Body of pancreas (tissue), 4 donors: Measurements from ENCODE around the gene IFNL1. TPM values are rescaled to one million over a fixed set of nuclear protein-coding genes. Genes with fewer than 3 reads are reported as not detected.

Experiments used
- ATAC-seq: fragments of 150-250 bp; one replicate; pipeline ENCODE4 v1.9.1; 2016
- DNase-seq, 4 donors: peaks; one replicate each; pipeline ENCODE4 v3.0.0-alpha.2; 2019
- H3K27ac ChIP-seq, 4 donors: fragments of 200-600 bp; sonication (generic); 1 replicate in 3 of 4; 2 replicates in 1 of 4; pipeline versions ENCODE4 v1.5.1 to v1.6.1; 2016 to 2019; ENCODE audit warnings: mild to moderate bottlenecking in 1 of 4, mixed read lengths in 1 of 4, moderate library complexity in 1 of 4
- H3K27me3 ChIP-seq, 2 donors: fragments of 200-600 bp; sonication (generic); one replicate each; pipeline ENCODE4 v1.6.0; 2016; ENCODE audit warnings: mild to moderate bottlenecking in 1 of 2
- H3K36me3 ChIP-seq, 2 donors: fragments of 200-600 bp; sonication (generic); replicated peaks in 1 of 2; 2 replicates each; pipeline ENCODE4 v1.5.1; 2016; ENCODE audit warnings: low read depth in 2 of 2; ENCODE audit not compliant: insufficient read depth in 1 of 2
- H3K4me1 ChIP-seq: fragments of 200-600 bp; sonication (generic); one replicate; pipeline ENCODE4 v1.6.0; 2016
- H3K4me3 ChIP-seq, 2 donors: fragments of 200-600 bp; sonication (generic); 1 replicate in 1 of 2; 2 replicates in 1 of 2; pipeline ENCODE4 v1.5.1; 2016 to 2019
- H3K9me3 ChIP-seq, 3 donors: fragments of 200-600 bp; sonication (generic); 1 replicate in 2 of 3; 2 replicates in 1 of 3; pipeline ENCODE4 v1.5.1; 2016
- POLR2A ChIP-seq, 3 donors: fragments of 450-650 bp; IDR thresholded peaks; one replicate each; pipeline ENCODE4 v1.6.1; 2016; ENCODE audit warnings: antibody characterized with exemption in 3 of 3, mild to moderate bottlenecking in 2 of 3
- WGBS, 2 donors: methylation state at CpG; one replicate each; pipeline ENCODE4 v1.1.5; 2017; 5-methylcytosine and 5-hydroxymethylcytosine counted together
- intact Hi-C: fragments of 100-400 bp; cut with DNase I; formaldehyde crosslinking; loops from one replicate; pipeline ENCODE4 v1.15.1; 2023
- total RNA-seq, 2 donors: library from RNA; depleted of rRNA; stranded (reverse); fragments of >200 nt; gene quantifications; one replicate each; pipeline ENCODE4 v1.1.0, GENCODE V29; 2016
- TF ChIP-seq, protein P1 (sequence below), 7 experiments: fragments of 450-650 bp in 4 of 7; fragments of 200-600 bp in 3 of 7; sonication (generic) in 3 of 7; IDR thresholded peaks; one replicate each; pipeline ENCODE4 v1.5.1; 2016 to 2019; ENCODE audit warnings: antibody characterized with exemption in 7 of 7

The IFNL1 gene
- total RNA-seq, 2 donors from 2014 or later, result not detected

DNA sequence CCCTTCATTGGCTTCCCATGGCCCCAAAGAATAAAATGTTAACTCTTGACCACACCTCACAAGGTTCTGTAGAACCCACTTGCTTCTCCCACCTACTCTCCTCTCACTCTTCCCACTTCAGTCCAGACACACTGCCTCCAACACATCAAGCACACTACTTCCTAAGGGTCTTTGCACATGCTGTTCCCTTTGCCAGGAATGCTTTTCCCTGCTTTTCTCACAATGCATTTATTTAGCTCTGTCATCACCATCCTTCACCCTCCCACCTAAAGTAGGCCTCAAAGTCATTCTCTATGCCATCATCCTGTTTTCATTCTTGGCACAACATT lies 7.9 kb downstream of the IFNL1 start:
- H3K36me3 ChIP-seq, result no peaks in the 10 kb centered on the region
- DNase-seq (no peak), ATAC-seq (no peak)
- no peak overlapping the region for H3K27ac ChIP-seq
- peaks cover 8% of the 10 kb centered on the region for H3K4me1 ChIP-seq
- intact Hi-C loops, result no loop called here
- no peaks in the 10 kb centered on the region for H3K27me3 ChIP-seq
- H3K4me3 ChIP-seq, result no peak overlapping the region
- no peaks in the 10 kb centered on the region for H3K9me3 ChIP-seq
- no peak for TF ChIP-seq POLR2A (IDR thresholded peaks at IDR 0.05)
- TF ChIP-seq, protein P1, sequence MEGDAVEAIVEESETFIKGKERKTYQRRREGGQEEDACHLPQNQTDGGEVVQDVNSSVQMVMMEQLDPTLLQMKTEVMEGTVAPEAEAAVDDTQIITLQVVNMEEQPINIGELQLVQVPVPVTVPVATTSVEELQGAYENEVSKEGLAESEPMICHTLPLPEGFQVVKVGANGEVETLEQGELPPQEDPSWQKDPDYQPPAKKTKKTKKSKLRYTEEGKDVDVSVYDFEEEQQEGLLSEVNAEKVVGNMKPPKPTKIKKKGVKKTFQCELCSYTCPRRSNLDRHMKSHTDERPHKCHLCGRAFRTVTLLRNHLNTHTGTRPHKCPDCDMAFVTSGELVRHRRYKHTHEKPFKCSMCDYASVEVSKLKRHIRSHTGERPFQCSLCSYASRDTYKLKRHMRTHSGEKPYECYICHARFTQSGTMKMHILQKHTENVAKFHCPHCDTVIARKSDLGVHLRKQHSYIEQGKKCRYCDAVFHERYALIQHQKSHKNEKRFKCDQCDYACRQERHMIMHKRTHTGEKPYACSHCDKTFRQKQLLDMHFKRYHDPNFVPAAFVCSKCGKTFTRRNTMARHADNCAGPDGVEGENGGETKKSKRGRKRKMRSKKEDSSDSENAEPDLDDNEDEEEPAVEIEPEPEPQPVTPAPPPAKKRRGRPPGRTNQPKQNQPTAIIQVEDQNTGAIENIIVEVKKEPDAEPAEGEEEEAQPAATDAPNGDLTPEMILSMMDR (IDR thresholded peaks at IDR 0.05), result no peak

DNA sequence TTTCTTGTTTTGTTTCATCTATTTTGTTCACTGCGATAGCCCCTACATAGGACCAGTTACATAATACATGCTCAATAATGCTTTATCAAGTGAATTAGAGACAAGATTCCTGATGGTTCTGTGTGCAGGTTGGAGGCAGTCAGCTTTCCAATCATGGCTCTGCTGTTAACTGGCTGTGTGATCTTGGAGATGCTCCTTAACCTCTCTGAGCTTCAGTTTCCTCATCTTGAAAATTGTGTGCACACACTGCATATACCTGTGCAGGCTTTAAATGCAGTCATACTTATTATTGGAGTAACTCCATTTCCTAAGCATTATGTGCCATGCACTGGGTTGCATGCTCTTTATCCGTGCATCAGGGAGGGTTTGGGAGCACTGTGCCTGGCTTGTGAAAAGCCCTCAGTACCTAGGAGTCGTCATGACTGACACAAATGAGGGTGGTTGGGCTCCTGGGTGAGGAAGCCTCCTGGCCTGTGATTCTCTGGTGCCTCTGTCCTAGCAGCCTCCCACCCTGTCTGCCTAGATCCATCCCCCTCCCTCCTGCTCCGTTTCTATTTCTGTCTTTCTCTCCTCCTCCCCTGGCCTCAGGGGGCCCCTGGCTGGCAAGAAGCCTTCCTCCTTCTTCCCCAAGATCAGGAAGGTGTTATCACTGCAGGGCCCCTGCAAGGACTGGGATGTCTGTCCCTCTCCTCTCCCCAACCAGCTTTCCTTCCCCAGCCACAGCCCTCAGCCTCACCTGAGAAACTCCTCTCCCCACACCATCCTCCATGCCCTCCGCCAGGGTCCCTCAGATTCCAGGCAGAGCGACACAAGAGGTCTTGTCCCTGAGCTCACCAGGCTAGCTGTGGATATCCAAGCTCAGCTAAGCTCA lies 8.7 kb downstream of the IFNL1 start:
- H3K27me3 ChIP-seq, result no peaks in the 10 kb centered on the region
- WGBS, 2 donors, result 47 to 50% methylated on average over 6 of the region's 6 CpGs
- no peak for ATAC-seq

GRCh38 chr19:39306075-39306474 lies 9.9 kb downstream of the IFNL1 start:
- intact Hi-C loops, result no loop called here
- DNase-seq, result no peak
- H3K9me3 ChIP-seq, result no peaks in the 10 kb centered on the region
- no peak for ATAC-seq
- no peak overlapping the region for H3K4me3 ChIP-seq
- H3K27me3 ChIP-seq, result no peaks in the 10 kb centered on the region
- TF ChIP-seq, protein P1 (IDR thresholded peaks at IDR 0.05), result no peak
- TF ChIP-seq POLR2A (IDR thresholded peaks at IDR 0.05), result no peak
- H3K27ac ChIP-seq, result no peak overlapping the region
- no peaks in the 10 kb centered on the region for H3K36me3 ChIP-seq
- peaks cover 8% of the 10 kb centered on the region for H3K4me1 ChIP-seq

More for the DNA sequence above, 8.7 kb downstream of the IFNL1 start:
- Histone ChIP-seq H3K4me3 (no peak overlapping the region), H3K4me1 (peaks cover 8% of the 10 kb centered on the region), H3K9me3 (no peaks in the 10 kb centered on the region), H3K27ac (no peak overlapping the region), H3K36me3 (no peaks in the 10 kb centered on the region)
- DNase-seq, result no peak
- intact Hi-C loops, result no loop called here
- no peak for TF ChIP-seq POLR2A (IDR thresholded peaks at IDR 0.05)
- TF ChIP-seq, protein P1 (IDR thresholded peaks at IDR 0.05), result no peak

DNA sequence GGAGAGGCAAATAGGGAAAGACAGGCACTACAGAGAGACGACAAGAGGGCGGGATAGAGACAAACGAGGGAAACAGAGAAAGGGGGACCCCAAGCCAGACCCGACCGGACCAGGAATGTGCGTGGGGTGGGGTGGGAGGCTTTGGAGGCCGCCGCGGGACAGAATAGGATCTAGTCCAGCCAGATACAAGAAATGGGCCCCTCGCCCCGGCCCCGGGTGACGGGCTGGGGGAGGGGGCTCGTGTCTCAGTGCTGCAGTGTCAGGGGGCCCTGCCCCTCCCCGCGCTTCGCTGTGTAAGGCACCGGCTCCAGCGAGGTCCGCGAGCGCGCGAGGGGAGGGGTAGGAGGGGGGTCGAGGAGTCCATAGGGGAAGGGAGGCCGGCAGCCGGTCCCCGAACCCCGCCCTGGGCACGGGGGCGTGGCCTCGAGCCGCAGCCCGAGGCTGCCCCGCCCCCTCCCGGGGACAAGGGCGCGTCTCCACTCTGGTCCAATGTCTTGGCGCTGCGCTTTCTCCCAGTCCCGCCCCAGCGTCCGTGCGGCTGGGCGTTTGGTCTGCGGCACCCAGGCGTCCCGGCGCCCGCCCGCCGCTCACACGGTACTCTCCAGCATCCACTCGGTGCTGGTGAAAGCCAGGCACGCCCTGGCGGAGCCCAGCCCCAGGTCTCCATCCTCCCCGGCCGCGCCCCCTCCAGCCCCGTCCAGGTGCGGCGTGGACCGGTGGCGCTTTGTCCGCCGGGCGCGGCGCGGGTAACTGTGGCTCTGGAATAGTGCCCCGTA lies 11.0 kb downstream of the IFNL1 start:
- no peak for DNase-seq
- H3K27me3 ChIP-seq, result no peaks in the 10 kb centered on the region
- H3K4me3 ChIP-seq, result no peak overlapping the region

More for the DNA sequence above, 11.0 kb downstream of the IFNL1 start:
- Histone ChIP-seq H3K36me3 (no peaks in the 10 kb centered on the region), H3K9me3 (no peaks in the 10 kb centered on the region), H3K27ac (no peak overlapping the region), H3K4me1 (peaks cover 8% of the 10 kb centered on the region)
- ATAC-seq, result peak; percentile 21
- WGBS, 2 donors, result 62 to 67% methylated on average over 17 to 45 of the region's 71 CpGs
- TF ChIP-seq POLR2A (IDR thresholded peaks at IDR 0.05), result no peak
- TF ChIP-seq, protein P1 (IDR thresholded peaks at IDR 0.05), result no peak
- intact Hi-C loops, result no loop called here
